SK-N-SH (cell line): ENCODE data around the gene SLC22A5. TPM values are rescaled to one million over a fixed set of nuclear protein-coding genes. Genes with fewer than 3 reads are reported as not detected.

Experiments
- CTCF ChIA-PET: fragments of 300-600, 350-600 bp; formaldehyde crosslinking; extraction: SDS; loops from one replicate; lab custom pipeline; 2021; lab: Yijun Ruan, JAX
- POLR2A ChIA-PET: fragments of 350-600 bp; sonication (Branson Sonifier 250); formaldehyde crosslinking; extraction: SDS; loops from one replicate; lab custom pipeline; 2020; ENCODE audit warnings: antibody characterized with exemption, inconsistent platforms; lab: Yijun Ruan, JAX
- DNase-seq: peaks from one replicate; pipeline ENCODE4 v3.0.0; 2012
- H2AFZ ChIP-seq: fragments of 200-600 bp; sonication (generic); 2 replicates; pipeline ENCODE4 v1.8.1; 2016; ENCODE audit warnings: antibody characterized with exemption, mild to moderate bottlenecking, low read depth
- H3F3A ChIP-seq: fragments of 200-600 bp; sonication (generic); replicated peaks from 2 replicates; pipeline ENCODE3; 2016; ENCODE audit warnings: antibody characterized with exemption, mild to moderate bottlenecking; ENCODE audit not compliant: insufficient read depth
- H3K27ac ChIP-seq, 2 experiments: fragments of 200-500 bp in 1 of 2; fragments of 200-600 bp in 1 of 2; sonication (Bioruptor generic) in 1 of 2; sonication (generic), shearing (Covaris generic) in 1 of 2; 2 replicates each; pipeline versions ENCODE4 v1.5.1 to v1.6.1; 2014 to 2016; ENCODE audit warnings: low read depth in 2 of 2, inconsistent platforms in 1 of 2, low read length in 1 of 2, mild to moderate bottlenecking in 1 of 2, mixed read lengths in 1 of 2
- H3K27me3 ChIP-seq: fragments of 200-600 bp; sonication (generic), shearing (Covaris generic); 2 replicates; pipeline ENCODE4 v1.6.1; 2016; ENCODE audit warnings: mixed run types; ENCODE audit not compliant: insufficient read depth
- H3K36me3 ChIP-seq, 2 experiments: fragments of 200-500 bp in 1 of 2; fragments of 200-600 bp in 1 of 2; sonication (Bioruptor generic) in 1 of 2; sonication (generic) in 1 of 2; replicated peaks in 1 of 2; 2 replicates each; pipeline versions ENCODE3 to v1.5.1; 2014 to 2016; ENCODE audit warnings: low read length in 1 of 2, mild to moderate bottlenecking in 1 of 2; ENCODE audit not compliant: insufficient read depth in 2 of 2, control insufficient read depth in 1 of 2
- H3K4me1 ChIP-seq, 2 experiments: fragments of 200-500 bp in 1 of 2; fragments of 200-600 bp in 1 of 2; sonication (Bioruptor generic) in 1 of 2; sonication (generic), shearing (Covaris generic) in 1 of 2; 2 replicates each; pipeline versions ENCODE4 v1.5.1 to v1.6.1; 2014 to 2016; ENCODE audit warnings: low read depth in 1 of 2, low read length in 1 of 2, mixed run types in 1 of 2; ENCODE audit not compliant: insufficient read depth in 2 of 2, control insufficient read depth in 1 of 2
- H3K4me2 ChIP-seq: fragments of 200-600 bp; sonication (generic), shearing (Covaris generic); 2 replicates; pipeline ENCODE4 v1.6.1; 2017; ENCODE audit warnings: mixed run types
- H3K4me3 ChIP-seq, 2 experiments: fragments of 200-500 bp in 1 of 2; fragments of 200-600 bp in 1 of 2; sonication (Bioruptor generic) in 1 of 2; sonication (generic), shearing (Covaris generic) in 1 of 2; 2 replicates each; pipeline versions ENCODE4 v1.5.1 to v1.8.1; 2014 to 2016; ENCODE audit warnings: low read depth in 2 of 2, inconsistent platforms in 1 of 2, low read length in 1 of 2, mild to moderate bottlenecking in 1 of 2, mixed read lengths in 1 of 2, moderate library complexity in 1 of 2
- H3K79me2 ChIP-seq: fragments of 200-600 bp; sonication (generic); 2 replicates; pipeline ENCODE4 v1.8.1; 2017; ENCODE audit warnings: mild to moderate bottlenecking; ENCODE audit not compliant: insufficient read depth
- H3K9ac ChIP-seq: fragments of 200-600 bp; sonication (generic); 2 replicates; pipeline ENCODE4 v1.6.1; 2017; ENCODE audit warnings: mixed run types
- H3K9me2 ChIP-seq: fragments of 200-600 bp; sonication (generic); 2 replicates; pipeline ENCODE4 v1.6.1; 2017; ENCODE audit warnings: mixed run types
- H3K9me3 ChIP-seq: fragments of 200-600 bp; sonication (generic); 2 replicates; pipeline ENCODE4 v1.6.1; 2017; ENCODE audit warnings: mixed run types, mild to moderate bottlenecking, moderate library complexity
- H4K20me1 ChIP-seq: fragments of 200-600 bp; sonication (generic); 2 replicates; pipeline ENCODE4 v1.6.1; 2017; ENCODE audit warnings: mild to moderate bottlenecking, mixed run types; ENCODE audit not compliant: insufficient read depth
- EZH2phosphoT487 ChIP-seq: fragments of 200-600 bp; sonication (generic); IDR thresholded peaks from 2 replicates; pipeline ENCODE4 v1.6.1; 2017; ENCODE audit warnings: low read depth, mixed run types, mild to moderate bottlenecking, antibody characterized with exemption, moderate library complexity, borderline replicate concordance
- FOXJ3 ChIP-seq: sonication (generic); formaldehyde crosslinking; IDR thresholded peaks from 2 replicates; pipeline ENCODE4 v1.5.1; 2020; ENCODE audit warnings: mild to moderate bottlenecking, missing genetic modification reagents
- FOXM1 ChIP-seq: IDR thresholded peaks from 2 replicates; pipeline ENCODE4 v1.4.0; 2012; ENCODE audit warnings: low read depth, mild to moderate bottlenecking
- GATA2 ChIP-seq: sonication (generic); formaldehyde crosslinking; IDR thresholded peaks from 2 replicates; pipeline ENCODE4 v1.5.0; 2020; ENCODE audit warnings: mild to moderate bottlenecking, missing genetic modification reagents
- JUND ChIP-seq: IDR thresholded peaks from 2 replicates; pipeline ENCODE4 v1.4.0; 2012
- MXI1 ChIP-seq: IDR thresholded peaks from 2 replicates; pipeline ENCODE4 v1.6.1; 2012; ENCODE audit warnings: mild to moderate bottlenecking, low read depth, low read length, improper control_type of control experiment
- NFIC ChIP-seq: IDR thresholded peaks from 2 replicates; pipeline ENCODE4 v1.4.0; 2012; ENCODE audit warnings: borderline replicate concordance
- PBX3 ChIP-seq: IDR thresholded peaks from 2 replicates; pipeline ENCODE4; 2012
- RAD21 ChIP-seq: IDR thresholded peaks from 2 replicates; pipeline ENCODE4 v1.6.1; 2012; ENCODE audit warnings: mild to moderate bottlenecking, low read length
- REST ChIP-seq: IDR thresholded peaks from 2 replicates; pipeline ENCODE4 v1.6.1; 2012; ENCODE audit warnings: mild to moderate bottlenecking, low read depth, low read length, moderate library complexity
- RXRA ChIP-seq: IDR thresholded peaks from 2 replicates; pipeline ENCODE4 v1.4.0; 2012; ENCODE audit warnings: low read depth, mild to moderate bottlenecking, borderline replicate concordance
- SIN3A ChIP-seq: IDR thresholded peaks from 2 replicates; pipeline ENCODE4 v1.6.1; 2012; ENCODE audit warnings: low read depth, mild to moderate bottlenecking, low read length, moderate library complexity, borderline replicate concordance
- SMC3 ChIP-seq: IDR thresholded peaks from 2 replicates; pipeline ENCODE4 v1.6.1; 2012; ENCODE audit warnings: low read depth, low read length, improper control_type of control experiment
- TAF1 ChIP-seq: IDR thresholded peaks from 2 replicates; pipeline ENCODE4 v1.6.1; 2012; ENCODE audit warnings: low read depth, mild to moderate bottlenecking, low read length, moderate library complexity, borderline replicate concordance
- TCF12 ChIP-seq: IDR thresholded peaks from 2 replicates; pipeline ENCODE4 v1.4.0; 2012
- USF2 ChIP-seq: fragments of 150-350 bp; IDR thresholded peaks from 2 replicates; pipeline ENCODE4 v1.6.1; 2017; ENCODE audit warnings: antibody characterized with exemption, low read length, low read depth, borderline replicate concordance
- YY1 ChIP-seq: IDR thresholded peaks from 2 replicates; pipeline ENCODE4 v1.4.0; 2012; ENCODE audit warnings: low read depth, mild to moderate bottlenecking
- ZBTB33 ChIP-seq: IDR thresholded peaks from 2 replicates; pipeline ENCODE4 v1.4.0; 2012; ENCODE audit warnings: low read depth, borderline replicate concordance
- WGBS: methylation state at CpG from one replicate; pipeline ENCODE4 v1.1.6; 2017; ENCODE audit warnings: low lambda C conversion rate; 5-methylcytosine and 5-hydroxymethylcytosine counted together
- polyA plus RNA-seq, 3 experiments: library from polyadenylated mRNA; depleted of rRNA; stranded (reverse); fragments of >200 nt; gene quantifications; 2 replicates each; pipeline ENCODE4 v1.2.3, GENCODE V29; 2012

SLC22A5 gene
- polyA plus RNA-seq, 1 of the 3 experiments (the other 2 are of a cell fraction), result 8.3 TPM

- no peak for TF ChIP-seq RXRA
- TF ChIP-seq SIN3A, result no peak
- no peak for TF ChIP-seq YY1
- no peak for TF ChIP-seq MXI1
- TF ChIP-seq FOXJ3 (CRISPR knock-in tag), result no peak
These were observed 60.2 kb downstream of the SLC22A5 start (continued) for GRCh38 chr5:132429463-132430440.

- no peaks in the 10 kb centered on the region for H3K27me3 ChIP-seq
- WGBS, result 93% methylated on average over 3 of the region's 3 CpGs
- no peak overlapping the region for H3K4me3 ChIP-seq
- H3K4me1 ChIP-seq, result peaks cover 38 to 43% of the 10 kb centered on the region in 2 experiments
- no peak overlapping the region for H3K4me2 ChIP-seq
- no peak overlapping the region for H3K9ac ChIP-seq
- ChIA-PET CTCF (interaction anchor here (5.8 kb wide), 1 partner anchor 20 kb away, joined by 27 read pairs; no protein-coding TSS in a partner anchor), POLR2A (no interaction called here)
- no peak overlapping the region for H2AFZ ChIP-seq
- TF ChIP-seq PBX3 (no peak), RXRA (no peak), SMC3 (no peak), ZBTB33 (no peak), REST (no peak), RAD21 (no peak), JUND (no peak), NFIC (no peak), USF2 (no peak), EZH2phosphoT487 (no peak), YY1 (no peak), FOXM1 (no peak), TAF1 (no peak), TCF12 (no peak), GATA2 (CRISPR knock-in tag) (no peak)
- H4K20me1 ChIP-seq, result no peaks in the 10 kb centered on the region
- peaks cover 9% of the 10 kb centered on the region for H3F3A ChIP-seq
- no peaks in the 10 kb centered on the region for H3K9me2 ChIP-seq
- H3K36me3 ChIP-seq, result no peaks in the 10 kb centered on the region
- no peaks in the 10 kb centered on the region for H3K79me2 ChIP-seq
- no peaks in the 10 kb centered on the region for H3K9me3 ChIP-seq
- no peak overlapping the region for H3K27ac ChIP-seq
- DNase-seq, result no peak
These were observed 61.2 kb downstream of the SLC22A5 start for GRCh38 chr5:132430746-132431145.
